KOPT-K1 (cell line): ENCODE results near the gene DDX1.

Experiments used
- H3K27ac ChIP-seq: fragments of 200-600 bp; sonication (generic); 2 replicates; pipeline ENCODE4 v1.5.1; 2016; ENCODE audit warnings: antibody characterized with exemption, mild to moderate bottlenecking, low read depth, low read length; ENCODE audit not compliant: poor library complexity, severe bottlenecking
- H3K36me3 ChIP-seq: fragments of 200-600 bp; sonication (generic); 2 replicates; pipeline ENCODE4 v1.5.1; 2017; ENCODE audit warnings: antibody characterized with exemption, mild to moderate bottlenecking, low read length, moderate library complexity; ENCODE audit not compliant: insufficient read depth
- H3K9me3 ChIP-seq: fragments of 200-600 bp; sonication (generic); 2 replicates; pipeline ENCODE4 v1.5.1; 2017; ENCODE audit warnings: antibody characterized with exemption, low read length, mild to moderate bottlenecking; ENCODE audit not compliant: insufficient read depth, poor library complexity, severe bottlenecking

DDX1 gene

DNA sequence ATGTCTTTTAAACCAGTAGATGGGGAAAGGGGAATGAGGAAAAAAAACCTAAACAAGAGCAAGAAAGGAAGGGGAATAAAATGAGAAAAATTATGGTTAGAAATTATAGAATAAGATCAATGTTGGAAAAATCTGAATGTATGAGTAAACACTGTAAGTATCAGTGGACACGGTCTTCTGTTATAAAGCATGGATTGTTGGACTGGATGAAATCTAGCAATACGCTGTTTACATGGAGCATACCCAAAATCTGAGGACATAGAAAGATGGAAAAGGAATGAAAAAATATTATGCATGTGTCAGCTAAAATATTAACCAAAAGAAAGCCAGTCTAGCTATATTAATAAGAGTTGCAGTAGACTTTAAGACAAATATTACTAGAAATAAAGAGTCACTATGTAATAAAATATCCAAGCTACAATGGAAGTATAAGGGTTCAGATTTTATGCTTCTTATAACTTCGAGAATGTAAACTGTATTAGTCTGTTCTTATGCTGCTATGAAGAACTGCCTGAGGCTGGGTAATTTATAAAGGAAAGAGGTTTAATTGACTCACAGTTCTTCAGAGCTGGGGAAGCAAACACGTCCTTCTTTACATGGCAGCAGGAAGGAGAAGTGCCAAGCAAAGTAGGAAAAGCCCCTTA lies 32.4 kb downstream of the DDX1 start:
- Histone ChIP-seq H3K27ac (no peak overlapping the region), H3K36me3 (peaks cover 99% of the 10 kb centered on the region), H3K9me3 (no peaks in the 10 kb centered on the region)

DNA sequence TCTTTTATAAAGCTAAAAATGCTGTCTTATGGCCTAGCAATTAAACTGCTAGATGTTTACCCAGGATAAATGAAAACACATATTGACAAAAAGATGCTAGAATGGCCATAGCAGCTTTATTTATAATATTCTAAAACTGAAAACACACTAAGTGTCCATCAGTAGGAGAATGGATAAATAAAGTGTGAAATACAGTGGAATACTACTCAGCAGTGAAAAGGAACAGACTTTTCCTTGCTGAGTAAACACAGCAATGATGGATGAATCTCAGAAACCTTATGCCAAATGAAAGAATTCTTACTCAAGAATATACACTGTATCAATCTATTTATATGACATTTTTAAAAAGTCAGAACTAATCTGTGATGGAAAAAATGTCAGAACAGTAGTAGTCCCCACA lies 33.2 kb downstream of the DDX1 start:
- Histone ChIP-seq H3K27ac (no peak overlapping the region), H3K9me3 (no peaks in the 10 kb centered on the region), H3K36me3 (peaks cover 99% of the 10 kb centered on the region)

DNA sequence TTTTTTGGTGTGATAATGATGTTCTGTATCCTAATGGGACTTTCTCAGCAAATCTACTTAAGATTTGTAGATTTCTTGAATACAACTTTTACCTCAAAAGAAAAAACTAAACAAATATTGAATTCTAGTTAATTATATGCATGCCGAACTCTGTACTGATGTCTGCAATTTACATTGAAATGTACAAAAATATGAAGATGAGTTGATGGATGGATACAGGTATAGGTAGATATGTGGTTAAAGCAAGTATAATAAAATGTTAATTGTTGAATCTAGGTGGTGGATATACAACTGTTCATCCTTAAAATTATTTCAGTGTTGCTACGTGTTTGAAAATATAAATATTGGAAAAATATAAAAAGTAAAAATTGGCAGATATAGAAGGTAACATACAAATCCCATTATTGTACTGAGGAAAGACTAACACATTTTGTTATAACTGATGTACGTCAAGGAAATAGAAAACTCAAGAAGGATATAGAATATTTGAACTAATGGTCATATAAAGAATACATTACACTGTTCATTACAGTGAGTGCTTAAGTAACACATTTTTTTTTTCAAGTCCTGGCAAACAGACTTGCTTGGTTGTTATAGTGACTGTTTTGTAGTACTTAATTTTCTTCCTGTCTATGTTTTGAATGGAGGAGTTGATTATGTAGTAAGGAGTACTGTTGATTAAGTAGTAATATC lies 33.8 kb downstream of the DDX1 start:
- Histone ChIP-seq H3K9me3 (no peaks in the 10 kb centered on the region), H3K36me3 (peaks cover 99% of the 10 kb centered on the region), H3K27ac (no peak overlapping the region)

DNA sequence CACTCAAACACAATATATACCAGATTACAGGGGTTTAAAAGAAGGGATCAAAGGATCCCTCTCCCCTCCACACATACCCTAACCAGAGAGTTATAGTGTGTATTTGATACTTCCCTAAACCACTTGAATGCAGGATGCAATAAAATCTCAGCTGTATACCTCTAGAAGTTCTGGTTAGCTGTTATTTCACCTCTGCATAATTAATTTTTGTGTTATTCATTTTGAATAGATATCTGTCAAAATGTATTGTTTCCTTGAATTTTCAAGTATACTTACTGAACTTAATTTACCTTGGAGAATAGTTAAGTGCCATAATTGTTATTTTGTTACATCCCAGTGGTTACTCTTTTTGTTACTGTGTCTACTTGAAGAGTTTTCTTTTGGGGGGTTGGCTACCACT lies 34.5 kb downstream of the DDX1 start:
- Histone ChIP-seq H3K9me3 (no peaks in the 10 kb centered on the region), H3K27ac (no peak overlapping the region), H3K36me3 (peaks cover 100% of the 10 kb centered on the region)

DNA sequence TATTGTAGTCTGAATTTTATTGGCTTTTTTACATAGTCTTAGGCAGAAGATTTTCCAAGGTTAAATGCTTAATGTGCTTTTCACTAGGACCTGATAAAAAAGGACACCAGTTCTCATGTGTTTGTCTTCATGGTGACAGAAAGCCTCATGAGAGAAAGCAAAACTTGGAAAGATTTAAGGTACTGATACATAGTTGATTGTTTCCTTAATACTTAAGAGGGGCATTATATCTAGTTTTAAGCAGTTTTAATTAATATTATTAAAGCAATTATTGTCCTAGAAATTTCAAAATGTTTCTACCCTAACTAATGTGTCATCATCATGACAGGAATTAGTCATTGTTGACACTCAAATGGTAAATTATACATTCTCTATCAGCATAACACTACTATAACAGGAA lies 35.3 kb downstream of the DDX1 start:
- Histone ChIP-seq H3K9me3 (no peaks in the 10 kb centered on the region), H3K36me3 (peaks cover 100% of the 10 kb centered on the region), H3K27ac (no peak overlapping the region)

DNA sequence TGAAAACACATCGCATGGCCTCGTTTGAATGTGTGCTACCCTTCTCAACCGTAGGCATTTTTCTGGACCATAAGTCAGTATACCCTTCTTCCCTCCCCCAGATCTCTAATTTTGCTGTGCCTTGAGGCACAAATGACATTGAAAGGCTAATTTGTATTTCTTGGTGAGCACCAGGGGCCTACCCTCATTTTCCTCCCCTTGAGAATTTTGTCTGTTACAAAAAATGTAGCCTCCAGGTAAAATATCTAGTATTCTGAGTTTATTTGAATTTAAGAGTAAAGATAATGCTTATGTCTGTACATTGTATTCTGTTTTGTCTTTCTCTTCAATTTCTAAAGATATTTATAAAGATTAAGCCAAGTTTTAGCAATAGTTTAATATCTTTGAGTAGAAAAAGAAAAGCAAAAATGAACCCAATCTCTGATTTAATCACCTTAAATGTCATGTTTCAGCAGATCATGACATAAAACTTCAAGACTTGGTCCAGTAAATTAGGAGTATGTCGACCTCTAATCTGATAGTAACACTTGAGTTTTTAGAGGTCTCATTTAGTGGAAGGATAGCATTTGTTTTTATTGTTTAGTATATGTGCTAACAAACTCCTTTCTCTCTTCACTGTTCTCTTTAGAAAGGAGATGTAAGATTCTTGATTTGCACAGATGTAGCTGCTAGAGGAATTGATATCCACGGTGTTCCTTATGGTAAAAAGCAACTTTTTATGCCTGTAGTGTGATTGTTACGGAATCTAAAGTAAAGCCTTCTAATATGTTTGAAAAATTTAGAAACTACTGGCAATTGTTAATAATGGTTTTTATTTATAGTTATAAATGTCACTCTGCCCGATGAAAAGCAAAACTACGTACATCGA lies 36.4 kb downstream of the DDX1 start:
- Histone ChIP-seq H3K27ac (no peak overlapping the region), H3K36me3 (peaks cover 100% of the 10 kb centered on the region), H3K9me3 (no peaks in the 10 kb centered on the region)

DNA sequence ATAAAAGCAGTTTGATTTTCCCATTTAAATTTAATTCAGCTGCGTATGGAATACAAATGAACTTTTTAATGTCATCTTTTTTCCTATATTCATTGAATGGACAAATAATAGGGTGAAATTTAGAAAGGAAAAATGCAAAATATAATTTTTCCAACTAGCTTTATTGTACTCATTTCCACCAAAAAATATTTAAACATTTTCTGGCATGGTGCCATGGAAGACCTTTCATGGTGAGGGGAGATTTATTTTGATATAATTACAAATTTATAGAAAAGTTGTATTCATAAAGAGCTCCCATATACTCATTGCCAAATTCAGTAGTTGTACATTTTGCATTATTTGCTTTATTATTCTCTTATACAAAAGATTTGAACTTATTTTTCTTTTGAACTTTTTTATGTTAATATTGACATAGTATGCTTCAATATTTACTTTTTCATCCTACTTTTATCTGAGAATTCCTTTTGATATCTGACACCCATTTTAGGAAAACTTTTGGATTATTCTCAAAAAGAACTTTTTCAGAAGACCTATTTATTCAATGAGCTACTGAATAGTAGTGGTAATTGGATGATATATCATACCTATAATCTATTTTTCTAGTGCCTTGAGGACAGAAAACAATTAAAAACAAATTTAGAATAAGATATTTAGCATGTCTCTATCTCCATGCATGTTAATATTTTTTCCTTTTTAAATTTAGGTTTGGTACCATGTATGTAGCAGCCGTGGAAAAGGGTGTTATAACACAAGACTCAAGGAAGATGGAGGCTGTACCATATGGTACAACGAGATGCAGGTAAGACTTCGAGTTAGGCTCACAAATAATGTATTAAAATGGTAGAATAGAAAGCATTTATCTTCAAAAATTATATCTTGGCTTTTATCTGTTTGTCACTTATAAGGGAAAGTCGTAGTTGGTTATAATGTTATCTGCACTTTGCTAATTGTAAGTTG lies 37.5 kb downstream of the DDX1 start:
- Histone ChIP-seq H3K9me3 (no peaks in the 10 kb centered on the region), H3K27ac (no peak overlapping the region), H3K36me3 (peaks cover 100% of the 10 kb centered on the region)

DNA sequence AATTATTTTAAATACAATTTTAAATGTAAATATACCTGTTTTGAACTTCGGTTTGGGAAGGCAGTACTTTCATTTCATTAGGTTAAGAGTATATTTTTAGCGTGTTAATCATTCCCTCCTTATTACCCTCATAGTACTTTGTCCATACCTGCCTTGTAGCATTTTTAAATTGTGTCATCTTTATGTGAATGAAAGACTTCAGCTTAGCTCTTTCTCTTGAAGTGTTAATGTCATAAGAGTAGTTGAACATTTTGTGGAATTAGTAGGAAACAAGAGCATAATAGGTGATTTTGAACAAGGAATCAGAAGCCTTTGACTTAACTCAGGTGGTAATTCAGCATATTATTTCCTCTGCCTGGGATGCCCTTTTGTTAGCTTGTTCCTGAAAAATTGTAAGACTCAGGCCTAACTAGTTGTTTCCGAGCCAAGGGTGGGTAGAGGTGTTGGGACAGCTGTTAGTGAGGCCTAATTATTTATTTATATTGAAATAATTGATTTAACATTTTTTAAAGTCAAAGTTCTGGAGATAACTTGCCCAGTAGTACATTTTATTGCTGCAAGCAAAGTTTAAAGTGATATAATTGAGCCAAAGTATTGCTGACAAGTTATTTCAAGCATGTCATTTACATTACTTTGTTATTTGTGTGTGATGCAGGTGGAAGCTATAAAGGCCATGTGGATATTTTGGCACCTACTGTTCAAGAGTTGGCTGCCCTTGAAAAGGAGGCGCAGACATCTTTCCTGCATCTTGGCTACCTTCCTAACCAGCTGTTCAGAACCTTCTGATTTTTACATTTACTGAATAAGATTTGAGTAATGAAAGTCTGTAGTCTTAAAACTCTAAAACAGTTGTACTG lies 38.7 kb downstream of the DDX1 start:
- Histone ChIP-seq H3K27ac (no peak overlapping the region), H3K36me3 (peaks cover 99% of the 10 kb centered on the region)

DNA sequence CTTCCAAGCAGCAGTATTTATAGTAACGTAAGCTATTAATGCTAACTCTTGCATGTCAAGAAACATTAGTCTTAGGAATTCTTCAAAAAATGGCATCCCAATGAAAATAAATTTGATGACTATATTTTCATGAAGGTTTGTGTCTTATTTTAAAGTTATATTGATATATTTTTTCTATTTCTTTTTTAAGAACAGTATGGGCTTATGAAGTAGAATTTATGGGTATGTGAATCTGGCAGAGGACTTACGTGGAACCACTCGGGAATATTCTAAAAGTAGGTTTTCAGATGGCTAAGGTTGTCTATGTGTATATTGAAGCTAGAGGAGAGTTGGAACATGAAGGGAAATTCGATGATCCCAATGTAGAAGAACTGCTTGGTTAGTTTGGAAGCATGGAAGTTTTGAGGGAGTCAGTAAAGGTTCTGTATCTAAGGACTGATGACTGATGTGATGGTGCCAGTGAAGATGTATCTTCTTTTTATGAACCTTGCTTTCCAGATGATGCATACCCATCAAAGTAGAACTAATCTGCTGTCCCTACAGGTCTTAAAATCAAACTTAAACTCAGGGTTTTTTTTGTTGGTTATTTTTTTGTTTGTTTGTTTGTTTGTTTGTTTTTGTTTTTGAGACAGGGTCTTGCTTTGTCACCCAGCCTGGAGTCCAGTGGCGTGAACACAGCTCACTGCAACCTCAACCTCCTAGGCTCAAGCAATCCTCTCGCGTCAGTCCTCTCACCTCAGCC lies 39.5 kb downstream of the DDX1 start:
- Histone ChIP-seq H3K9me3 (no peaks in the 10 kb centered on the region), H3K27ac (no peak overlapping the region), H3K36me3 (peaks cover 98% of the 10 kb centered on the region)

More for the DNA sequence above, 38.7 kb downstream of the DDX1 start:
- H3K9me3 ChIP-seq = no peaks in the 10 kb centered on the region

DNA sequence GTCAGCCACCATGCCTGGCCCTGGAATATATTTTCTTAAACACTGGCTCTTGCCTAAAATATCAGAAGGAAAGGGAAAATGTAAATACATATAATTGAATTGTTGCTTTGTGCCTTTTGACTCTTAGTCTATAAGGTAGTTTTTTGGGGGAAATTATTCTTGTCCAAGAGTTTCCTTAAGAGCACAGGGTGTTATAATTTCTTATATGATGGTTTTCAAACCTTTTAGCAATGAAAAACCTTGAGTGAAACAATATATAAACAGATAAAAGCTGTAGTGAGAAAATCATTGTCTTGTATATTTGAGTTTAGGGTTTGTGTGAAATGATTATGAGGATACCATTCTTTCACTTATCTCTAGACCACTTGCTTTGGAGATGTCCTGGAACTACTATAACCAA lies 40.2 kb downstream of the DDX1 start:
- peaks cover 98% of the 10 kb centered on the region for H3K36me3 ChIP-seq
- no peaks in the 10 kb centered on the region for H3K9me3 ChIP-seq
- no peak overlapping the region for H3K27ac ChIP-seq

DNA sequence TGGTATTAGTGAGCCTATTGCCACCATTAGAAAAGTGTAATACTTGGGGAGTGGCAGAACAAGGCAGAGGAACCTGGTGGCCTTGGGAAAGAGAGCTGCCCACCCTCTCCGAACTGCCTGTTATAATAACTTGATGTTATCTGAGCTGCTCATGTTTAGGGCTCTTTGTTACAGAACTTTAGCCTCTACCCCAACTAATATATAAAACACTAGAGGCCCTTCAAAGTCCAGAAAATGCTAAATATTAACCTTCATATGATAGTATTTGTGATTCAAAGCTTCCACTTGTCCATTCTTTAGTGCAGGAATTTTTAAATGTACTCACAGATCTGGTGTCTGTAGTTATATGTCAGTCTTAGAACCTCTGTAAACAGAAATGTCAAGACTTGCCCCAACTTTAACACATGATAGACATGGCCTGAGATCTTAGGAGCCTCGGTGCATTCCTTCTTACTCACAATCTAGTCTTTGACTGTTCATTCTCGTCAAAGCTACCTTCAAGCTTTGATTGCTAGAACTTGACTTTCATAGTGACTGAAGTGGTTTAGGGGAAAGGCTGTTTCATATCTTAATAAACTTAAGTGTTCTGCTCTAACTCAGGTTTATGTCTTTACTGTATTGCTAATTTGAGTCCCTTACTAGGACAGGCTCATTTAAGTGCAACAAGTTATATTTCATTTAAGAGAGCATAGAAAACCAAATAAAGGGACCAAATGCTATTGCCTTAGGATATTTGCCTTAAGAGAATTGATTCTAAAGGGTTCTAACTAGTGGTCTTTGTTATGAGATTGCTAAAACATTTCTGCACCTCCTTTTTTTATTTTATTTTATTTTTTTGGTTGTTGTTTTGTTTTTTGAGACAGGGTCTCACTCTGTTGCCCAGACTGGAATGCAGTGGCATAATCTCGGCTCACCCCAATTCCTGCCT lies 41.6 kb downstream of the DDX1 start:
- H3K9me3 ChIP-seq = no peaks in the 10 kb centered on the region
- peaks cover 97% of the 10 kb centered on the region for H3K36me3 ChIP-seq
- no peak overlapping the region for H3K27ac ChIP-seq

DNA sequence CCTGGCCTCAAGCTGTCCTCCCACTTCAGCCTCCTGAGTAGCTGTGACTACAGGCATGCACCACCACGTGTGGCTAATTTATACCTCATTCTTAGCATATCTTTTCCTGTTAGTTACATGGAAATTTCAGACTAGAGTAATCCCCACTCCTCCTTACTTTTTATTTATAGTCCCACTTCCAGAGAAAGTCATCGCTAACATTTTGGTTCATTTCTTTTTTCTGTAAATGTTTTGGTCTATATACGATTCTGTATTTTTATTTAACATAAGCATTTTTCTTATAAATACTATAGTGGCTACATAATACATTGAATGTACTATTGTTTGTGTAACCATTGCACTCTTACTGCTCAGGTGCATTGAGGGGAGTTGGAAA lies 42.3 kb downstream of the DDX1 start:
- no peak overlapping the region for H3K27ac ChIP-seq
- peaks cover 96% of the 10 kb centered on the region for H3K36me3 ChIP-seq
- no peaks in the 10 kb centered on the region for H3K9me3 ChIP-seq
